ENCODE data around the gene PDE4D.

Gene PDE4D

GRCh38 chr5:59813761-59814536, 79.6 kb downstream of the PDE4D start:
- Histone ChIP-seq H3K4me3 (ENCODE audit: low read length) (no peak overlapping the region), H3K79me2 (ENCODE audit: low read length) (no peaks in the 10 kb centered on the region), H3K9ac (ENCODE audit: low read length) (no peak overlapping the region), H3F3A (ENCODE audit: insufficient read depth, low read length) (no peaks in the 10 kb centered on the region), H2AFZ (ENCODE audit: low read length) (no peak overlapping the region), H3K36me3 (replicated peaks; ENCODE audit: insufficient read depth, low read length) (no peaks in the 10 kb centered on the region), H3K27me3 (replicated peaks; ENCODE audit: insufficient read depth, low read length) (no peaks in the 10 kb centered on the region), H4K20me1 (ENCODE audit: insufficient read depth, low read length) (no peaks in the 10 kb centered on the region), H3K4me1 (ENCODE audit: low read length) (no peaks in the 10 kb centered on the region), H3K27ac (ENCODE audit: low read length) (no peak overlapping the region), H3K4me2 (ENCODE audit: low read depth, low read length) (no peak overlapping the region), H3K9me3 (replicated peaks; ENCODE audit: insufficient read depth, low read length) (no peaks in the 10 kb centered on the region), H3K9me2 (replicated peaks; ENCODE audit: insufficient read depth, low read length) (no peaks in the 10 kb centered on the region)
- DNase-seq: peak; percentile 64
- no peak for TF ChIP-seq EZH2 (optimal IDR thresholded peaks at IDR 0.05; ENCODE audit: low read depth, low read length)
- peak; percentile 62 for TF ChIP-seq CTCF (IDR thresholded peaks at IDR 0.05; ENCODE audit: low read length)
- TF ChIP-seq EZH2phosphoT487 (IDR thresholded peaks at IDR 0.05; ENCODE audit: low read length): no peak

GRCh38 chr5:59810041-59810440, 83.5 kb downstream of the PDE4D start:
- H3K36me3 ChIP-seq (replicated peaks; ENCODE audit: insufficient read depth, low read length): no peaks in the 10 kb centered on the region
- peak overlapping the region; percentile 74 for H3K4me2 ChIP-seq (ENCODE audit: low read depth, low read length)
- TF ChIP-seq EZH2phosphoT487 (IDR thresholded peaks at IDR 0.05; ENCODE audit: low read length) (no peak), EZH2 (optimal IDR thresholded peaks at IDR 0.05; ENCODE audit: low read depth, low read length) (no peak), CTCF (IDR thresholded peaks at IDR 0.05; ENCODE audit: low read length) (peak; percentile 95)
- H3K27ac ChIP-seq (ENCODE audit: low read length): no peak overlapping the region
- no peaks in the 10 kb centered on the region for H4K20me1 ChIP-seq (ENCODE audit: insufficient read depth, low read length)
- no peaks in the 10 kb centered on the region for H3K27me3 ChIP-seq (replicated peaks; ENCODE audit: insufficient read depth, low read length)
- H3K4me3 ChIP-seq (ENCODE audit: low read length): peak overlapping the region; percentile 23; the same call in 1 of the 2 replicates
- DNase-seq: peak; percentile 70
- 0 out of 2 replicates have a peak overlapping the region, but pooled peaks have one; percentile 10 for H2AFZ ChIP-seq (ENCODE audit: low read length)
- H3K79me2 ChIP-seq (ENCODE audit: low read length): no peaks in the 10 kb centered on the region
- H3K9me3 ChIP-seq (replicated peaks; ENCODE audit: insufficient read depth, low read length): no peaks in the 10 kb centered on the region
- H3K9ac ChIP-seq (ENCODE audit: low read length): no peak overlapping the region; the same call in 1 of the 2 replicates
- no peaks in the 10 kb centered on the region for H3K9me2 ChIP-seq (replicated peaks; ENCODE audit: insufficient read depth, low read length)
- H3K4me1 ChIP-seq (ENCODE audit: low read length): no peaks in the 10 kb centered on the region
- H3F3A ChIP-seq (ENCODE audit: insufficient read depth, low read length): no peaks in the 10 kb centered on the region

DNA sequence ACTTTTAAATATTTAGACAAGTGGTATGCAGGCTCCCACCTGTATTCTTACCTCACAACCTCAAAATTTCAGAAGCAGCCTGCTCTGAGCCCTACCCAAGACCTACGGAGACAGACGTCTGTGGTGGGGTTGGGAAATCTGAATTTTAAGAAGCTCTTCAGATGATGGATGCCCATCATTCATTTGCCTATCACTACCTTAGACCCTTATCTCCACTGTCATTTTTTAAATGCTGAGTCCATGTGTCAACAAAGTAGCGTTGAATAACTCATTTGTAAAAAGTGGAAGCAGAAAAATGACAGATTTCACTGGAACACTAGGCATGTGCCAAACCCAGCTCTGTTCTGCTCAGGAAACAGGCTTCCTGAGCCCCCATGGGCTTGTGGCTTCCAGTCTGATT, 85.7 kb downstream of the PDE4D start:
- no peaks in the 10 kb centered on the region for H3K36me3 ChIP-seq (replicated peaks; ENCODE audit: insufficient read depth, low read length)
- no peak overlapping the region for H3K4me3 ChIP-seq (ENCODE audit: low read length)
- TF ChIP-seq EZH2phosphoT487 (IDR thresholded peaks at IDR 0.05; ENCODE audit: low read length) (no peak), EZH2 (optimal IDR thresholded peaks at IDR 0.05; ENCODE audit: low read depth, low read length) (no peak), CTCF (IDR thresholded peaks at IDR 0.05; ENCODE audit: low read length) (no peak)
- no peaks in the 10 kb centered on the region for H3K9me2 ChIP-seq (replicated peaks; ENCODE audit: insufficient read depth, low read length)
- H4K20me1 ChIP-seq (ENCODE audit: insufficient read depth, low read length): no peaks in the 10 kb centered on the region
- no peaks in the 10 kb centered on the region for H3K4me1 ChIP-seq (ENCODE audit: low read length)
- no peaks in the 10 kb centered on the region for H3F3A ChIP-seq (ENCODE audit: insufficient read depth, low read length)
- no peaks in the 10 kb centered on the region for H3K79me2 ChIP-seq (ENCODE audit: low read length)
- H3K27me3 ChIP-seq (replicated peaks; ENCODE audit: insufficient read depth, low read length): no peaks in the 10 kb centered on the region
- H3K9ac ChIP-seq (ENCODE audit: low read length): no peak overlapping the region
- DNase-seq: no peak
- no peak overlapping the region for H3K27ac ChIP-seq (ENCODE audit: low read length)
- no peak overlapping the region for H3K4me2 ChIP-seq (ENCODE audit: low read depth, low read length)
- H2AFZ ChIP-seq (ENCODE audit: low read length): no peak overlapping the region
- H3K9me3 ChIP-seq (replicated peaks; ENCODE audit: insufficient read depth, low read length): no peaks in the 10 kb centered on the region

All from MM.1S (cell line).